Peyer's patch (tissue), 4 donors: ENCODE results near the gene TTC31. TPM values are rescaled to one million over a fixed set of nuclear protein-coding genes. Genes with fewer than 3 reads are reported as not detected.

ENCODE experiments used
- DNase-seq, 3 donors: peaks; one replicate each; pipeline ENCODE4 v3.0.0-alpha.2; 2017 to 2019
- H3K27ac ChIP-seq, 4 donors: fragments of 200-600 bp; sonication (generic); one replicate each; pipeline ENCODE4 v1.5.1; 2016 to 2019
- H3K27me3 ChIP-seq, 2 donors: fragments of 200-600 bp; sonication (generic); one replicate each; pipeline ENCODE4 v1.5.1; 2019
- H3K36me3 ChIP-seq, 3 donors: fragments of 200-600 bp; sonication (generic); one replicate each; pipeline ENCODE4 v1.5.1; 2016 to 2019
- H3K4me1 ChIP-seq, 4 donors: fragments of 200-600 bp; sonication (generic); one replicate each; pipeline ENCODE4 v1.5.1; 2016 to 2019
- H3K4me3 ChIP-seq, 4 donors: fragments of 200-600 bp; sonication (generic); 1 replicate in 3 of 4; 2 replicates in 1 of 4; pipeline ENCODE4 v1.5.1; 2016 to 2019; ENCODE audit warnings: mild to moderate bottlenecking in 1 of 4
- H3K9me3 ChIP-seq, 4 donors: fragments of 200-600 bp; sonication (generic); one replicate each; pipeline ENCODE4 v1.5.1; 2016 to 2019; ENCODE audit warnings: mild to moderate bottlenecking in 1 of 4
- CTCF ChIP-seq, 6 experiments: fragments of 450-650 bp in 4 of 6; fragments of 200-600 bp in 2 of 6; sonication (generic) in 1 of 6; IDR thresholded peaks; one replicate each; pipeline ENCODE4 v1.5.1; 2017 to 2019; ENCODE audit warnings: antibody characterized with exemption in 6 of 6, mild to moderate bottlenecking in 3 of 6, moderate library complexity in 1 of 6
- POLR2A ChIP-seq, 2 donors: fragments of 450-650 bp; IDR thresholded peaks; one replicate each; pipeline ENCODE4 v1.5.1; 2017; ENCODE audit warnings: antibody characterized with exemption in 2 of 2, mild to moderate bottlenecking in 2 of 2, moderate library complexity in 2 of 2
- total RNA-seq, 4 donors: library from RNA; depleted of rRNA; stranded (reverse); fragments of >200 nt; gene quantifications; one replicate each; pipeline ENCODE4 v1.1.0, GENCODE V29; 2016

Gene TTC31
- 10 to 100 TPM; 42.9 to 79.5 (median 65.2) TPM for total RNA-seq

GRCh38 chr2:74482801-74483674 lies at the start of gene TTC31, which contains the start of gene CCDC142:
Gene TTC31 (plus strand): TSS chr2:74483081. CDS start chr2:74483096, 15 bp downstream.
Gene CCDC142 (minus strand): TSS chr2:74482998. CDS start chr2:74482837, 161 bp downstream.
- peak; percentile 56 to 63 for TF ChIP-seq POLR2A (IDR thresholded peaks at IDR 0.05)
- peak; percentile 73 to 94 (median 90) for TF ChIP-seq CTCF (IDR thresholded peaks at IDR 0.05)
- H3K36me3 ChIP-seq, result peaks cover 0 to 44% (median 0%) of the 10 kb centered on the region in 3 donors
- H3K9me3 ChIP-seq, result no peaks in the 10 kb centered on the region

GRCh38 chr2:74436111-74436805 lies 46.6 kb upstream of the TTC31 start:
- H3K27ac ChIP-seq, result no peak overlapping the region
- DNase-seq, result no peak
- no peak for TF ChIP-seq POLR2A (IDR thresholded peaks at IDR 0.05)
- no peak for TF ChIP-seq CTCF (IDR thresholded peaks at IDR 0.05)
- peaks cover 0 to 22% (median 10%) of the 10 kb centered on the region in 4 donors for H3K4me1 ChIP-seq
- no peaks in the 10 kb centered on the region for H3K9me3 ChIP-seq
- H3K27me3 ChIP-seq, result no peaks in the 10 kb centered on the region
- H3K4me3 ChIP-seq, result no peak overlapping the region
- peaks cover 0 to 13% (median 0%) of the 10 kb centered on the region in 3 donors for H3K36me3 ChIP-seq

More at GRCh38 chr2:74482801-74483674, at the start of gene TTC31, which contains the start of gene CCDC142:
- Histone ChIP-seq H3K4me3 (peak within 1 kb of the TSS; percentile 77 to 87 (median 80)), H3K4me1 (peaks cover 0 to 31% (median 13%) of the 10 kb centered on the region in 4 donors), H3K27ac (peak within 1 kb of the TSS; percentile 86 to 93 (median 92)), H3K27me3 (no peaks in the 10 kb centered on the region)
- peak; percentile 96 to 99 (median 97) for DNase-seq

DNA sequence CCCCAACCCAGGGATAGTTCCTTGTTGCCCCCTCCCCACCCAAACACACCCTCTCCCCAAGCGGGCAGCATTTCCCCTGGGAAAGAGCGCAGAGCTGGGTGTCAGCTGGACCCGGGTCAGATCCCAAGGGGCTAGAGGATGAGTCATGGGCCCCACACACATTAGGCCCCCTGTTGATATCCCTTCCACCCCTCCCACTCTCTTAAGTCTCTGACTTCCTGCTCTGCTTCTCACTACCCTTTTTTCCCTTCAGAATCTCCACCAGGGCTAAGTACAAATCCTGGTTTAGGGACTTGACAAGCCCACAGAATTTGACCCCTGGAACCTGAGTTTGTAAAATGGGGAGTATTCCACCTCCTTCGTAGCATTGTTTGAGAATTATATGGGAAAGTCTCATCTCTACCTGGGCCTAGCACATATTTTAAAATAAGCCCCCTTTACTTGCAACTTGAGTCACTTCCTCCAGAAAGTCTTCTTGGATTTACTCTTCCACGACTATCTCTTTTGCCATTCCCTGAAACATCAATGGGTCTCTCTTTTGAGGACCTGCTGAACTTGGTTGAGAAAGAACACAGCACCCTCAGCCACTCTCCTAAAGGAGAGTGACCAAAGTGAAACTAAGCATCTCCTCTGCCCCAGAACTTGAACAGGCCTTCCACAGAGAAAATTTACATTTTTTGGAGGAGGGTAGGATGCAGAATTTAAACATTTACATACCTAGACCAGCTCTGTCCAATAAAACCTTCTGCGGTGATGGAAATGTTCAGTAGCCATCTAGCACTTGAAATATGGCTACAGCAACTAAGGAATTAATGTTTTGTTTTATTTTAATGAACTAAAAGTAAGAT lies 45.8 kb upstream of the TTC31 start:
- TF ChIP-seq CTCF (IDR thresholded peaks at IDR 0.05) (no peak), POLR2A (IDR thresholded peaks at IDR 0.05) (no peak)
- Histone ChIP-seq H3K27me3 (no peaks in the 10 kb centered on the region), H3K27ac (no peak overlapping the region), H3K4me1 (peaks cover 0 to 22% (median 14%) of the 10 kb centered on the region in 4 donors), H3K36me3 (peaks cover 0 to 5% (median 0%) of the 10 kb centered on the region in 3 donors), H3K4me3 (no peak overlapping the region), H3K9me3 (no peaks in the 10 kb centered on the region)
- DNase-seq, result no peak

- TF ChIP-seq CTCF (IDR thresholded peaks at IDR 0.05) (no peak), POLR2A (IDR thresholded peaks at IDR 0.05) (no peak)
- H3K4me3 ChIP-seq, result no peak overlapping the region
- no peaks in the 10 kb centered on the region for H3K9me3 ChIP-seq
- H3K36me3 ChIP-seq, result no peaks in the 10 kb centered on the region
- H3K27ac ChIP-seq, result no peak overlapping the region
- no peaks in the 10 kb centered on the region for H3K27me3 ChIP-seq
- H3K4me1 ChIP-seq, result peaks cover 0 to 25% (median 14%) of the 10 kb centered on the region in 4 donors
- no peak for DNase-seq
Observed at GRCh38 chr2:74438248-74438647, 44.6 kb upstream of the TTC31 start.

DNA sequence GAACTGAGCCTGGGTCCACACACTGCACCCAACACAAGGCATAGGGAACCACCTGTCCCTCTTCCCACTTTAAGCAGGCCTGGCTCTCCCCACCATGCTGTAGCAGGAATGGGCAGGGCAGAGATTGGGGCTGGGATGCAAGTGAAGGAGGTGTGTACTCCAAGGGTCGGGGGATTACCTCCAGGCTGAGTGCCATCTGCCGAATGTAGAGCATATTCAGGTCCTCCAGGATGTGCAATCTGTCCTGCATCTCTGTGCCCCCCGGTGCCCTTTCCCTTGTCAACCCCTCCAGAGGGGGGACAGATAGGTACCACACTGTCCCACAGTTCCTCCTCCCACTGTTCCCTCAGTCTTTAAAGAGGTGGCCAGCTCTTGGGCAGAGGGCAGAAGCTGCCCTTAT lies 43.5 kb upstream of the TTC31 start:
- no peaks in the 10 kb centered on the region for H3K36me3 ChIP-seq
- H3K27me3 ChIP-seq, result no peaks in the 10 kb centered on the region
- peak overlapping the region in 3 of 4 donors; percentile 47 to 77 (median 52) for H3K4me3 ChIP-seq
- no peaks in the 10 kb centered on the region for H3K9me3 ChIP-seq
- no peak for DNase-seq
- TF ChIP-seq CTCF (IDR thresholded peaks at IDR 0.05) (no peak), POLR2A (IDR thresholded peaks at IDR 0.05) (no peak)
- peaks cover 0 to 33% (median 14%) of the 10 kb centered on the region in 4 donors for H3K4me1 ChIP-seq
- peak overlapping the region; percentile 63 to 96 (median 90) for H3K27ac ChIP-seq
